Right lobe of liver (tissue), 4 donors: ENCODE data around the gene SPHK1.

Experiments
- POLR2A ChIP-seq: fragments of 450-650 bp; IDR thresholded peaks from one replicate; pipeline ENCODE4 v1.6.1; 2017; ENCODE audit warnings: antibody characterized with exemption, mild to moderate bottlenecking
- TF ChIP-seq, protein P1 (sequence below), 4 donors: fragments of 200-600 bp in 3 of 4; fragments of 450-650 bp in 1 of 4; IDR thresholded peaks; one replicate each; pipeline versions ENCODE4 v1.5.1 to v1.8.0; 2016 to 2022; ENCODE audit warnings: antibody characterized with exemption in 4 of 4, mild to moderate bottlenecking in 2 of 4
- donor health status: DM: no; HTN: no; CAD: no.
- donor health status: DM: no; HTN: no; CAD: no.
- donor health status: DM: no; HTN: yes; CAD: no.

DNA sequence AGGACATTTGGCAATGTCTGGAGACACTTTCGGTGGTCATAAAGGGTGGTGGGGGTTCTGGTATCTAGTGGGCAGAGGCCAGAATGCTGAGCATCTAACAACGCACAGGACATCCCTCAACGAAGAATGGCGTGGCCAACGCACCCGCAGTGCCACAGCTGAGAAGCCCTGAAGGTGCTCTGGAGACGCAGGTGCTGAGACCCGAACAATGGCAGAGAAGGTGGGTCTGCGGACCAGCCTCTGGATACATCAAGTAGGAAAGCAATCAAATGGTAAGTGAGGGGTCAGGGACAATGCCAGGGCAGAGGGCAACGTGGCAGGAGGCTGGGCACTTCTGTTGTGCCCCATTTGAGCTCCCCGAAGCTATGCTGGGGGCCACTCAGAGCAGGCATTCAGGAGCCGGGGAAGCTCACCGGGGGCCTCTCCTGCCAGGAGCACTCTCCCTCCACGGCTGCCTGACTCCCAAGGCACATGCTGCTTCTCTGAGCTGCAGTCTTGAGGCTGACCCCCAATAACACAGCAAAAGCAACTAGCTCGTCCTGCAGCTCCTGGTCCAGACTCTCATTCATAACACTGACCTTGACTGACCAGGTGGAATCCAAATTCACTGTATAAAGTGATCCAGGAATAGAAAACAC is 26.0 kb downstream of the SPHK1 start:
- TF ChIP-seq, protein P1, sequence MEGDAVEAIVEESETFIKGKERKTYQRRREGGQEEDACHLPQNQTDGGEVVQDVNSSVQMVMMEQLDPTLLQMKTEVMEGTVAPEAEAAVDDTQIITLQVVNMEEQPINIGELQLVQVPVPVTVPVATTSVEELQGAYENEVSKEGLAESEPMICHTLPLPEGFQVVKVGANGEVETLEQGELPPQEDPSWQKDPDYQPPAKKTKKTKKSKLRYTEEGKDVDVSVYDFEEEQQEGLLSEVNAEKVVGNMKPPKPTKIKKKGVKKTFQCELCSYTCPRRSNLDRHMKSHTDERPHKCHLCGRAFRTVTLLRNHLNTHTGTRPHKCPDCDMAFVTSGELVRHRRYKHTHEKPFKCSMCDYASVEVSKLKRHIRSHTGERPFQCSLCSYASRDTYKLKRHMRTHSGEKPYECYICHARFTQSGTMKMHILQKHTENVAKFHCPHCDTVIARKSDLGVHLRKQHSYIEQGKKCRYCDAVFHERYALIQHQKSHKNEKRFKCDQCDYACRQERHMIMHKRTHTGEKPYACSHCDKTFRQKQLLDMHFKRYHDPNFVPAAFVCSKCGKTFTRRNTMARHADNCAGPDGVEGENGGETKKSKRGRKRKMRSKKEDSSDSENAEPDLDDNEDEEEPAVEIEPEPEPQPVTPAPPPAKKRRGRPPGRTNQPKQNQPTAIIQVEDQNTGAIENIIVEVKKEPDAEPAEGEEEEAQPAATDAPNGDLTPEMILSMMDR (IDR thresholded peaks at IDR 0.05), result no peak
- TF ChIP-seq POLR2A, result no peak
